Hepatocyte (in vitro differentiated cells): ENCODE data around the gene LSS. TPM values are rescaled to one million over a fixed set of nuclear protein-coding genes. Genes with fewer than 3 reads are reported as not detected.
"Not testable (repeated sequence)": the region's sequence is repeated elsewhere in the genome, so short reads cannot be mapped to it uniquely, and the experiment has no call there.

Experiments used
- DNase-seq: peaks from one replicate; pipeline ENCODE4 v3.0.0-alpha.2; 2016; ENCODE audit warnings: low spot score
- H2AFZ ChIP-seq: fragments of 200-600 bp; sonication (generic); 2 replicates; pipeline ENCODE4 v1.6.0; 2016; ENCODE audit warnings: antibody characterized with exemption, mild to moderate bottlenecking
- H3K27ac ChIP-seq: fragments of 200-600 bp; sonication (generic); 2 replicates; pipeline ENCODE4 v1.5.1; 2016; ENCODE audit warnings: mild to moderate bottlenecking
- H3K27me3 ChIP-seq: fragments of 200-600 bp; sonication (generic); 2 replicates; pipeline ENCODE4 v1.6.1; 2016
- H3K36me3 ChIP-seq: fragments of 200-600 bp; sonication (generic); replicated peaks from 2 replicates; pipeline ENCODE4 v1.5.1; 2016; ENCODE audit warnings: low read depth; ENCODE audit not compliant: insufficient read depth
- H3K4me1 ChIP-seq: fragments of 200-600 bp; sonication (generic); 2 replicates; pipeline ENCODE4 v1.5.1; 2016; ENCODE audit warnings: mild to moderate bottlenecking, moderate library complexity; ENCODE audit not compliant: insufficient read depth
- H3K4me2 ChIP-seq: fragments of 200-600 bp; sonication (generic); 2 replicates; pipeline ENCODE4 v1.6.0; 2016
- H3K4me3 ChIP-seq: fragments of 200-600 bp; sonication (generic); 2 replicates; pipeline ENCODE4 v1.5.1; 2016; ENCODE audit warnings: mild to moderate bottlenecking
- H3K79me2 ChIP-seq: fragments of 200-600 bp; sonication (generic); 2 replicates; pipeline ENCODE4 v1.6.0; 2017; ENCODE audit warnings: mild to moderate bottlenecking
- H3K9me2 ChIP-seq: fragments of 200-600 bp; sonication (generic); replicated peaks from 2 replicates; pipeline ENCODE4 v1.6.0; 2017; ENCODE audit warnings: mild to moderate bottlenecking; ENCODE audit not compliant: insufficient read depth
- H3K9me3 ChIP-seq: fragments of 200-600 bp; sonication (generic); 2 replicates; pipeline ENCODE4 v1.5.1; 2016; ENCODE audit warnings: low read depth, mild to moderate bottlenecking
- H4K20me1 ChIP-seq: fragments of 200-600 bp; sonication (generic); 2 replicates; pipeline ENCODE4 v1.6.0; 2016; ENCODE audit warnings: mild to moderate bottlenecking; ENCODE audit not compliant: insufficient read depth, poor library complexity, severe bottlenecking
- CTCF ChIP-seq: fragments of 200-600 bp; sonication (generic); IDR thresholded peaks from 2 replicates; pipeline ENCODE4 v1.5.1; 2016; ENCODE audit warnings: antibody characterized with exemption, mild to moderate bottlenecking; ENCODE audit not compliant: poor library complexity
- EZH2 ChIP-seq: fragments of 200-600 bp; sonication (generic); IDR thresholded peaks from 2 replicates; pipeline ENCODE4 v1.6.1; 2016; ENCODE audit warnings: antibody characterized with exemption, mild to moderate bottlenecking, borderline replicate concordance
- EZH2phosphoT487 ChIP-seq: fragments of 200-600 bp; sonication (generic); IDR thresholded peaks from one replicate; pipeline ENCODE4 v1.6.1; 2018; ENCODE audit warnings: antibody characterized with exemption, mild to moderate bottlenecking, low read depth, moderate library complexity; ENCODE audit not compliant: unreplicated experiment, severe bottlenecking
- WGBS: methylation state at CpG from one replicate; pipeline ENCODE4 v1.1.6; 2016; ENCODE audit warnings: low lambda C conversion rate; ENCODE audit errors: missing lambda C conversion rate; 5-methylcytosine and 5-hydroxymethylcytosine counted together
- polyA plus RNA-seq: library from polyadenylated mRNA; unstranded; fragments of >200 nt; fragmentation: Nextera tagmentation; extraction: Ambion mirVana; gene quantifications from 2 replicates; pipeline ENCODE4 v1.2.1, GENCODE V29; 2016
- total RNA-seq: library from RNA; depleted of rRNA; stranded (reverse); fragments of >200 nt; gene quantifications from 2 replicates; pipeline ENCODE4 v1.2.3, GENCODE V29; 2014

LSS gene
- total and polyA plus RNA-seq, 2 experiments from 2014 or later = 131 to 146 TPM

GRCh38 chr21:46142582-46143473 is 85.7 kb downstream of the LSS start:
- Histone ChIP-seq H3K27me3 (no peaks in the 10 kb centered on the region), H3K4me3 (no peak overlapping the region), H3K9me3 (no peaks in the 10 kb centered on the region), H3K9me2 (no peaks in the 10 kb centered on the region), H3K36me3 (no peaks in the 10 kb centered on the region), H4K20me1 (no peaks in the 10 kb centered on the region), H3K4me2 (peak overlapping the region; percentile 80), H3K79me2 (no peaks in the 10 kb centered on the region), H3K27ac (peak overlapping the region; percentile 76), H2AFZ (no peak overlapping the region), H3K4me1 (peaks cover 8% of the 10 kb centered on the region)
- no peak for DNase-seq
- TF ChIP-seq CTCF (no peak), EZH2 (no peak), EZH2phosphoT487 (no peak)
- 83% methylated on average over 19 of the region's 21 CpGs for WGBS

- Histone ChIP-seq H3K9me2 (no peaks in the 10 kb centered on the region), H3K9me3 (no peaks in the 10 kb centered on the region), H4K20me1 (no peaks in the 10 kb centered on the region), H3K36me3 (no peaks in the 10 kb centered on the region), H3K4me2 (peak overlapping the region; percentile 49), H3K4me1 (peaks cover 8% of the 10 kb centered on the region), H3K4me3 (no peak overlapping the region), H2AFZ (no peak overlapping the region), H3K27ac (no peak overlapping the region), H3K79me2 (no peaks in the 10 kb centered on the region), H3K27me3 (no peaks in the 10 kb centered on the region)
- WGBS = 60% methylated on average over 43 of the region's 45 CpGs
- DNase-seq = no peak
- TF ChIP-seq CTCF = no peak
- TF ChIP-seq EZH2phosphoT487 = no peak
- TF ChIP-seq EZH2 = no peak
Measured at GRCh38 chr21:46141767-46142581, 86.6 kb downstream of the LSS start.

DNA sequence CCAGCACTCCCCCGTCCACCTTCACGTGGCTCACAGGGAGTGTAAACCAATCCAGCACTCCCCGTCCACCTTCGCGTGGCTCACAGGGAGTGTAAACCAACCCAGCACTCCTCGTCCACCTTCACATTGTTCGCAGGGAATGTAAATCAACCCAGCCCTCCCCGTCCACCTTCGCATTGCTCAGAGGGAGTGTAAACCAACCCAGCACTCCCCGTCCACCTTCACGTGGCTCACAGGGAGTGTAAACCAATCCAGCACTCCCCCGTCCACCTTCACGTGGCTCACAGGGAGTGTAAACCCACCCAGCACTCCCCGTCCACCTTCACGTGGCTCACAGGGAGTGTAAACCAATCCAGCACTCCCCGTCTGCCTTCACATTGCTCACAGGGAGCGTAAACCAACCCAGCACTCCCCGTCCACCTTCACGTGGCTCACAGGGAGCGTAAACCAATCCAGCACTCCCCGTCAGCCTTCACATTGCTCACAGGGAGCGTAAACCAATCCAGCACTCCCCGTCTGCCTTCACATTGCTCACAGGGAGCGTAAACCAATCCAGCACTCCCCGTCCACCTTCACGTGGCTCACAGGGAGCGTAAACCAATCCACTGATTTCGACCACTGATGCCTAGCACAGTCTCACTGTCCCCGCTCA is 88.1 kb downstream of the LSS start:
- H3K79me2 ChIP-seq, H3K36me3 ChIP-seq, DNase-seq, H3K27me3 ChIP-seq, H3K4me3 ChIP-seq, H3K9me3 ChIP-seq, H3K4me1 ChIP-seq, H3K9me2 ChIP-seq, H2AFZ ChIP-seq, H3K27ac ChIP-seq, H4K20me1 ChIP-seq: not testable (repeated sequence)
- WGBS = 44% methylated on average over 23 of the region's 29 CpGs
- peak overlapping the region; percentile 65 for H3K4me2 ChIP-seq
